Right lobe of liver (tissue), 6 donors: ENCODE data around the gene IL17RB. TPM values are rescaled to one million over a fixed set of nuclear protein-coding genes. Genes with fewer than 3 reads are reported as not detected.

Experiments
- ATAC-seq, 4 donors: fragments of 200-7000 bp; cut with Tn5 transposase; one replicate each; pipeline ENCODE4 v1.9.1; 2020; ENCODE audit warnings: mild to moderate bottlenecking in 4 of 4, moderate library complexity in 4 of 4
- DNase-seq, 3 donors: peaks; one replicate each; pipeline ENCODE4 v3.0.0-alpha.2; 2020
- H3K27ac ChIP-seq, 3 donors: fragments of 200-600 bp; one replicate each; pipeline ENCODE4 v1.8.0; 2022
- H3K27me3 ChIP-seq, 2 donors: fragments of 200-600 bp; one replicate each; pipeline ENCODE4 v1.8.0; 2022
- H3K36me3 ChIP-seq, 4 donors: fragments of 200-600 bp; sonication (generic) in 1 of 4; one replicate each; pipeline versions ENCODE4 v1.5.1 to v1.8.0; 2017 to 2022; ENCODE audit warnings: control low read depth in 1 of 4
- H3K4me1 ChIP-seq, 4 donors: fragments of 200-600 bp; sonication (generic) in 1 of 4; one replicate each; pipeline versions ENCODE4 v1.5.1 to v1.8.0; 2017 to 2022; ENCODE audit warnings: control low read depth in 1 of 4
- H3K4me3 ChIP-seq, 3 donors: fragments of 200-600 bp; one replicate each; pipeline ENCODE4 v1.8.0; 2022
- H3K9me3 ChIP-seq, 4 donors: fragments of 200-600 bp; sonication (generic) in 1 of 4; one replicate each; pipeline versions ENCODE4 v1.5.1 to v1.8.0; 2017 to 2022; ENCODE audit warnings: control low read depth in 1 of 4
- POLR2A ChIP-seq: fragments of 450-650 bp; IDR thresholded peaks from one replicate; pipeline ENCODE4 v1.6.1; 2017; ENCODE audit warnings: antibody characterized with exemption, mild to moderate bottlenecking
- WGBS: methylation state at CpG from one replicate; pipeline ENCODE4 v1.1.6; 2018; ENCODE audit warnings: low coverage, low lambda C conversion rate; ENCODE audit not compliant: insufficient coverage; ENCODE audit errors: missing lambda C conversion rate; 5-methylcytosine and 5-hydroxymethylcytosine counted together
- intact Hi-C, 2 donors: fragments of 100-400 bp; cut with DNase I; formaldehyde crosslinking; loops; one replicate each; pipeline versions ENCODE4 v1.11.2 to v1.14.1; 2022
- total RNA-seq, 6 experiments: library from RNA; depleted of rRNA in 2 of 6; stranded (reverse); fragments of >200 nt in 2 of 6; fragmentation: NEBNext Ultra II Directional in 3 of 6; extraction: Animal tissue kit (Norgen Biotek cat#: 25700) in 3 of 6; gene quantifications; one replicate each; pipeline versions ENCODE4 v1.1.0 to v1.2.4, GENCODE V29; 2016 to 2023
- TF ChIP-seq, protein P1 (sequence below), 4 donors: fragments of 200-600 bp in 3 of 4; fragments of 450-650 bp in 1 of 4; IDR thresholded peaks; one replicate each; pipeline versions ENCODE4 v1.5.1 to v1.8.0; 2016 to 2022; ENCODE audit warnings: antibody characterized with exemption in 4 of 4, mild to moderate bottlenecking in 2 of 4
- donor health status: DM: no; HTN: yes; CAD: no.
- donor health status: DM: no; HTN: no; CAD: no.
- donor health status: DM: no; HTN: no; CAD: no.
- donor health status: DM: no; HTN: yes; CAD: no.
- donor health status: DM: no; HTN: yes; CAD: no.

Gene IL17RB
- total RNA-seq, 6 experiments from 2014 or later = 19.8 to 30.2 (median 27.3) TPM

GRCh38 chr3:53887446-53887845, 41.1 kb downstream of the IL17RB start:
- H3K36me3 ChIP-seq = peaks cover 0 to 42% (median 25%) of the 10 kb centered on the region in 4 donors
- TF ChIP-seq, protein P1, sequence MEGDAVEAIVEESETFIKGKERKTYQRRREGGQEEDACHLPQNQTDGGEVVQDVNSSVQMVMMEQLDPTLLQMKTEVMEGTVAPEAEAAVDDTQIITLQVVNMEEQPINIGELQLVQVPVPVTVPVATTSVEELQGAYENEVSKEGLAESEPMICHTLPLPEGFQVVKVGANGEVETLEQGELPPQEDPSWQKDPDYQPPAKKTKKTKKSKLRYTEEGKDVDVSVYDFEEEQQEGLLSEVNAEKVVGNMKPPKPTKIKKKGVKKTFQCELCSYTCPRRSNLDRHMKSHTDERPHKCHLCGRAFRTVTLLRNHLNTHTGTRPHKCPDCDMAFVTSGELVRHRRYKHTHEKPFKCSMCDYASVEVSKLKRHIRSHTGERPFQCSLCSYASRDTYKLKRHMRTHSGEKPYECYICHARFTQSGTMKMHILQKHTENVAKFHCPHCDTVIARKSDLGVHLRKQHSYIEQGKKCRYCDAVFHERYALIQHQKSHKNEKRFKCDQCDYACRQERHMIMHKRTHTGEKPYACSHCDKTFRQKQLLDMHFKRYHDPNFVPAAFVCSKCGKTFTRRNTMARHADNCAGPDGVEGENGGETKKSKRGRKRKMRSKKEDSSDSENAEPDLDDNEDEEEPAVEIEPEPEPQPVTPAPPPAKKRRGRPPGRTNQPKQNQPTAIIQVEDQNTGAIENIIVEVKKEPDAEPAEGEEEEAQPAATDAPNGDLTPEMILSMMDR (IDR thresholded peaks at IDR 0.05) = no peak
- TF ChIP-seq POLR2A = no peak
- intact Hi-C loops = no loop called here
- no peaks in the 10 kb centered on the region for H3K9me3 ChIP-seq
- H3K27ac ChIP-seq = no peak overlapping the region
- H3K4me3 ChIP-seq = no peak overlapping the region
- no peaks in the 10 kb centered on the region for H3K27me3 ChIP-seq
- H3K4me1 ChIP-seq = peaks cover 0 to 19% (median 7%) of the 10 kb centered on the region in 4 donors
- DNase-seq (no peak), ATAC-seq (no peak)

- TF ChIP-seq, protein P1 (IDR thresholded peaks at IDR 0.05) = no peak
- no peak for TF ChIP-seq POLR2A
- Histone ChIP-seq H3K36me3 (peaks cover 0 to 42% (median 25%) of the 10 kb centered on the region in 4 donors), H3K27me3 (no peaks in the 10 kb centered on the region), H3K4me3 (no peak overlapping the region), H3K27ac (no peak overlapping the region), H3K9me3 (no peaks in the 10 kb centered on the region), H3K4me1 (peaks cover 0 to 19% (median 7%) of the 10 kb centered on the region in 4 donors)
- no peak for DNase-seq
- ATAC-seq = no peak
- 82% methylated on average over 1 of the region's 1 CpG for WGBS
- intact Hi-C loops = no loop called here
These were observed 41.9 kb downstream of the IL17RB start for GRCh38 chr3:53888232-53888631.

- Histone ChIP-seq H3K9me3 (no peaks in the 10 kb centered on the region), H3K27ac (peak overlapping the region; percentile 96 to 98 (median 97)), H3K4me1 (peaks cover 0 to 19% (median 7%) of the 10 kb centered on the region in 4 donors), H3K27me3 (no peaks in the 10 kb centered on the region), H3K4me3 (peak overlapping the region; percentile 73 to 98 (median 76)), H3K36me3 (peaks cover 0 to 22% (median 11%) of the 10 kb centered on the region in 4 donors)
- 2% methylated on average over 17 of the region's 21 CpGs for WGBS
- intact Hi-C loops = no loop called here
- ATAC-seq (peak; percentile 8 to 45 (median 42)), DNase-seq (peak in 1 of 3 donors; percentile 31)
- no peak for TF ChIP-seq POLR2A
- TF ChIP-seq, protein P1 (IDR thresholded peaks at IDR 0.05) = no peak
These were observed 44.5 kb downstream of the IL17RB start for GRCh38 chr3:53890726-53891475.

- intact Hi-C loops = no loop called here
- DNase-seq (peak; percentile 99 to 100 (median 100)), ATAC-seq (peak; percentile 96 to 98 (median 96))
- Histone ChIP-seq H3K4me3 (peak within 1 kb of the TSS; percentile 73 to 98 (median 76)), H3K36me3 (peaks cover 0 to 14% (median 7%) of the 10 kb centered on the region in 4 donors), H3K9me3 (no peaks in the 10 kb centered on the region), H3K27ac (peak within 1 kb of the TSS; percentile 96 to 98 (median 97)), H3K4me1 (peaks cover 0 to 19% (median 7%) of the 10 kb centered on the region in 4 donors), H3K27me3 (no peaks in the 10 kb centered on the region)
- TF ChIP-seq POLR2A = peak; percentile 97
- TF ChIP-seq, protein P1 (IDR thresholded peaks at IDR 0.05) = peak in 1 of 4 donors; percentile 14
- WGBS = 0% methylated on average over 8 of the region's 73 CpGs
These were observed 45.3 kb downstream of the IL17RB start, which contains the start of gene SELENOK for GRCh38 chr3:53891497-53892285. TSS of gene SELENOK (minus strand) at chr3:53891859.
